Transverse colon (tissue), 4 donors: Measurements from ENCODE around the gene YRDC. TPM values are rescaled to one million over a fixed set of nuclear protein-coding genes. Genes with fewer than 3 reads are reported as not detected.

Source experiments
- DNase-seq: peaks from one replicate; pipeline ENCODE4 v3.0.0-alpha.2; 2019
- H3K27ac ChIP-seq, 4 donors: fragments of 200-600 bp; sonication (generic); 2 replicates each; pipeline ENCODE4 v1.5.1; 2016 to 2018; ENCODE audit warnings: inconsistent platforms in 4 of 4
- H3K27me3 ChIP-seq: fragments of 200-600 bp; sonication (generic); 2 replicates; pipeline ENCODE4 v1.5.1; 2017; ENCODE audit warnings: inconsistent platforms
- H3K36me3 ChIP-seq, 4 donors: fragments of 200-600 bp; sonication (generic); 2 replicates each; pipeline ENCODE4 v1.5.1; 2017 to 2019; ENCODE audit warnings: inconsistent platforms in 4 of 4
- H3K4me1 ChIP-seq, 4 donors: fragments of 200-600 bp; sonication (generic); 2 replicates each; pipeline ENCODE4 v1.5.1; 2017 to 2020; ENCODE audit warnings: inconsistent platforms in 4 of 4
- H3K4me3 ChIP-seq, 4 donors: fragments of 200-600 bp; sonication (generic); 1 replicate in 1 of 4; 2 replicates in 3 of 4; pipeline versions ENCODE4 v1.5.1 to v1.6.1; 2017 to 2019; ENCODE audit warnings: inconsistent platforms in 4 of 4
- H3K9me3 ChIP-seq, 2 donors: fragments of 200-600 bp; sonication (generic); 2 replicates each; pipeline ENCODE4 v1.5.1; 2017 to 2019; ENCODE audit warnings: inconsistent platforms in 2 of 2
- CTCF ChIP-seq, 5 experiments: fragments of 200-600 bp in 3 of 5; fragments of 450-650 bp in 2 of 5; sonication (generic) in 3 of 5; IDR thresholded peaks; 1 replicate in 2 of 5; 2 replicates in 3 of 5; pipeline ENCODE4 v1.5.1; 2016 to 2017; ENCODE audit warnings: antibody characterized with exemption in 5 of 5, inconsistent platforms in 3 of 5, mild to moderate bottlenecking in 2 of 5, moderate library complexity in 1 of 5
- EP300 ChIP-seq: sonication (generic); formaldehyde crosslinking; IDR thresholded peaks from one replicate; pipeline ENCODE4 v1.6.1; 2017; ENCODE audit warnings: antibody characterized with exemption, low read depth
- POLR2A ChIP-seq: fragments of 450-650 bp; IDR thresholded peaks from one replicate; pipeline ENCODE4 v1.6.1; 2016; ENCODE audit warnings: antibody characterized with exemption, mild to moderate bottlenecking, moderate library complexity
- POLR2AphosphoS5 ChIP-seq, 3 donors: sonication (generic); formaldehyde crosslinking; IDR thresholded peaks; one replicate each; pipeline ENCODE4 v1.6.1; 2016; ENCODE audit warnings: antibody characterized with exemption in 3 of 3
- WGBS, 2 donors: methylation state at CpG; one replicate each; pipeline ENCODE4 v1.1.5; 2018; ENCODE audit warnings: low coverage in 1 of 2; 5-methylcytosine and 5-hydroxymethylcytosine counted together
- in situ Hi-C, 4 donors: fragments of 200-750 bp; cut with MboI; loops; one replicate each; pipeline versions ENCODE4 v1.15.0 to v1.15.1; 2017; ENCODE audit warnings: low sequenced_read_pairs in 3 of 4, low pct_ligation_motif_present in 1 of 4, low pct_unique_long_range_greater_than_20kb in 1 of 4
- intact Hi-C: fragments of 100-400 bp; cut with DNase I; formaldehyde crosslinking; loops from one replicate; pipeline ENCODE4 v1.15.1; 2023; ENCODE audit warnings: low total_unique reads
- total RNA-seq, 4 donors: library from RNA; depleted of rRNA; stranded (reverse); fragments of >200 nt; gene quantifications; one replicate each; pipeline ENCODE4 v1.1.0, GENCODE V29; 2016

The YRDC gene
- total RNA-seq, 4 donors from 2014 or later: 3.4 to 17.2 (median 11.6) TPM

DNA sequence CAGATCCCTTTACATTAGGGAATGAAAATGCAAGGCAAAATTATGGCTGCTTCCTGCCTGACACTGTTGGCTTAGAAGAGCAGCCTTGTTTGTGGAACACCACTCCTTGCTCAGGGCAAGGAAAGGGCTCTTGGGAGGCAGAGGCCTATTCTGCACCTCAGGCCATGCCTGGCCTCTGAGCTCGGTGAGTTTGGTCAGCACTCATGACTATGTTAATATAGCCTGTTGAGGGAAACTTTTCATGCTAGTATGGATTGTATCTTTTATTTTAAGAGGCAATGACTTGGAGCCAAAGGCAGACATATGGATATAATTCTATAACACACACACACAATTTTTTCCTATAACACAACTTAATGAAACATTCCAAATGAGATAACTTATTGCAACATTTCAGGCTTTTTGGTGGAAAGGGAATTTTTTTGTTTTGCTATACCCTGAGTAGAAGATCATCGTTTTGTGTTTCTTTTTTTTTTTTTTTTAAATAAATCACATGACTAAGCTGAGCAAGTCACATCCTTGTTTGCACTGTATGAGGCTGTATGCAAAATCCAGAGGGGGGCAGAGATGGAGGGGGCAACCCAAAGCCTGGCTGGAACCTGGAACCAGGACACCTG lies 5.6 kb upstream of the YRDC start:
- intact Hi-C loops: loop anchor here (5.0 kb wide), 1 partner anchor 301 kb away; the partner anchor contains the start of gene MEAF6
- TF ChIP-seq POLR2A (no peak), EP300 (no peak), CTCF (IDR thresholded peaks at IDR 0.05) (no peak), POLR2AphosphoS5 (IDR thresholded peaks at IDR 0.05) (no peak)

GRCh38 chr1:37811027-37811655 lies 3.1 kb upstream of the YRDC start:
- in situ Hi-C loops (no loop called here), intact Hi-C loops (loop anchor here (5.0 kb wide), 1 partner anchor 299 kb away; the partner anchor contains the start of gene MEAF6)
- 32 to 38% methylated on average over 5 to 7 of the region's 7 CpGs for WGBS, 2 donors
- H3K9me3 ChIP-seq: no peaks in the 10 kb centered on the region
- H3K4me1 ChIP-seq: peaks cover 12 to 32% (median 20%) of the 10 kb centered on the region in 4 donors
- H3K27ac ChIP-seq: no peak overlapping the region
- peak; percentile 74 for DNase-seq
- H3K36me3 ChIP-seq: peaks cover 0 to 17% (median 4%) of the 10 kb centered on the region in 4 donors
- no peaks in the 10 kb centered on the region for H3K27me3 ChIP-seq
- H3K4me3 ChIP-seq: no peak overlapping the region
- TF ChIP-seq POLR2A (no peak), EP300 (no peak), POLR2AphosphoS5 (IDR thresholded peaks at IDR 0.05) (no peak), CTCF (IDR thresholded peaks at IDR 0.05) (peak; percentile 74 to 87 (median 81))

More for the DNA sequence above, 5.6 kb upstream of the YRDC start:
- 65 to 79% methylated on average over 1 to 2 of the region's 2 CpGs for WGBS, 2 donors
- no peak overlapping the region for H3K27ac ChIP-seq
- DNase-seq: no peak
- peaks cover 5 to 26% (median 8%) of the 10 kb centered on the region in 4 donors for H3K4me1 ChIP-seq
- H3K9me3 ChIP-seq: no peaks in the 10 kb centered on the region
- H3K27me3 ChIP-seq: no peaks in the 10 kb centered on the region
- peaks cover 0 to 21% (median 6%) of the 10 kb centered on the region in 4 donors for H3K36me3 ChIP-seq
- in situ Hi-C loops: no loop called here
- no peak overlapping the region for H3K4me3 ChIP-seq

DNA sequence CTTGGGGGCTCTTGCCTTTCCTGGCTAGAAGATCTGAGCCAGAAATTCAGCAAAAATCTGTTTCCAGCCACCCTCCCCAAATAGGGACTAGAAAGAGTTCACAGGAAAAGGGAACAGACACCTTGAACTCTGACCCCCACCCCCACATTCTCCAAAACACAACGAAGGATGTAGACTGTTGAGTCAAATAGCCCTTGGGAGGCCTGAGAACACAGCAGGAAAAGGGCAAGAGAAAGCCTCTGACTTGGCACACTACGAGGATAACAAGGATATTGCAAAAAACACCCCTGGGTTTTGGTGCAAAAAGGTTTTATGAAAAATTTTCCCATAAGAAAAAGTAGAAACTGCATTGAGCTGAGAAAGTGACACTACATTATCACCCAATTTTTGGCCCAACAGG lies 1.9 kb upstream of the YRDC start:
- intact Hi-C loops: loop anchor here (5.0 kb wide), 1 partner anchor 298 kb away; the partner anchor contains the start of gene MEAF6

More for the DNA sequence above, 1.9 kb upstream of the YRDC start:
- H3K27ac ChIP-seq: peak overlapping the region in 1 of 4 donors; percentile 97
- TF ChIP-seq EP300 (no peak), CTCF (IDR thresholded peaks at IDR 0.05) (no peak), POLR2A (no peak), POLR2AphosphoS5 (IDR thresholded peaks at IDR 0.05) (no peak)
- no peaks in the 10 kb centered on the region for H3K27me3 ChIP-seq
- no peaks in the 10 kb centered on the region for H3K9me3 ChIP-seq
- 52 to 88% methylated on average over 1 to 2 of the region's 2 CpGs for WGBS, 2 donors
- peaks cover 12 to 34% (median 20%) of the 10 kb centered on the region in 4 donors for H3K4me1 ChIP-seq
- peaks cover 0 to 17% (median 7%) of the 10 kb centered on the region in 4 donors for H3K36me3 ChIP-seq
- no peak for DNase-seq
- H3K4me3 ChIP-seq: no peak overlapping the region
- in situ Hi-C loops: loop anchor here in 1 of 4 donors (5.0 kb wide), 1 partner anchor 52 kb away; no protein-coding TSS in a partner anchor
